GM19035 (cell line): Measurements from ENCODE around the gene C22orf23.

Experiments used
- ATAC-seq: cut with Tn5 transposase; IDR thresholded peaks from one replicate; pipeline ENCODE4 v1.9.1; 2021; ENCODE audit not compliant: unreplicated experiment

C22orf23 gene

GRCh38 chr22:37953437-37954179 lies at the start of gene C22orf23, which contains the start of gene POLR2F:
Gene C22orf23, minus strand, starts transcription at chr22:37953601. Its CDS starts 452 bp downstream, at chr22:37953149.
Gene POLR2F, plus strand, starts transcription at chr22:37953699. Its CDS starts 89 bp downstream, at chr22:37953788.
- peak; percentile 88 for ATAC-seq

GRCh38 chr22:37999640-38000272 lies 46.4 kb upstream of the C22orf23 start:
- ATAC-seq, result no peak

GRCh38 chr22:37999236-37999635 lies 45.8 kb upstream of the C22orf23 start:
- no peak for ATAC-seq

GRCh38 chr22:37998543-37998942 lies 45.1 kb upstream of the C22orf23 start:
- no peak for ATAC-seq

- ATAC-seq, result no peak
These were observed 43.3 kb upstream of the C22orf23 start for GRCh38 chr22:37996515-37997246.

GRCh38 chr22:37996079-37996478 lies 42.7 kb upstream of the C22orf23 start:
- ATAC-seq, result no peak

GRCh38 chr22:37995460-37995859 lies 42.1 kb upstream of the C22orf23 start:
- no peak for ATAC-seq

- no peak for ATAC-seq
These were observed 41.6 kb upstream of the C22orf23 start for GRCh38 chr22:37994982-37995381.

GRCh38 chr22:37994049-37994448 lies 40.6 kb upstream of the C22orf23 start:
- no peak for ATAC-seq

GRCh38 chr22:37991731-37992442 lies 38.5 kb upstream of the C22orf23 start:
- no peak for ATAC-seq

- ATAC-seq, result no peak
These were observed 37.5 kb upstream of the C22orf23 start for GRCh38 chr22:37990862-37991261.

GRCh38 chr22:37990301-37990700 lies 36.9 kb upstream of the C22orf23 start:
- no peak for ATAC-seq

GRCh38 chr22:37989146-37990045 lies 36.0 kb upstream of the C22orf23 start:
- ATAC-seq, result no peak

GRCh38 chr22:37986371-37986770 lies 33.0 kb upstream of the C22orf23 start:
- no peak for ATAC-seq

GRCh38 chr22:37985751-37986281 lies 32.4 kb upstream of the C22orf23 start:
- ATAC-seq, result no peak

GRCh38 chr22:37985050-37985585 lies 31.7 kb upstream of the C22orf23 start:
- ATAC-seq, result no peak

GRCh38 chr22:37983860-37984791 lies 30.7 kb upstream of the C22orf23 start, which contains the start of gene SOX10:
Gene SOX10, minus strand, starts transcription at chr22:37984555. Its CDS starts 771 bp downstream, at chr22:37983784.
- no peak for ATAC-seq
